DOHH2 (cell line): ENCODE data around the gene SRPX.

Source experiments
- CTCF ChIP-seq: fragments of 200-600 bp; sonication (generic); IDR thresholded peaks from one replicate; pipeline ENCODE4 v1.5.1; 2014; ENCODE audit warnings: antibody characterized with exemption, mild to moderate bottlenecking, low read depth, low read length; ENCODE audit not compliant: poor library complexity, severe bottlenecking
- EZH2phosphoT487 ChIP-seq: fragments of 200-600 bp; sonication (generic); IDR thresholded peaks from 2 replicates; pipeline ENCODE4 v1.6.1; 2017; ENCODE audit warnings: borderline replicate concordance, mild to moderate bottlenecking, antibody characterized with exemption, low read length, moderate library complexity, mixed read lengths

GRCh38 chrX:38111196-38111595 lies 109.5 kb downstream of the SRPX start:
- TF ChIP-seq CTCF (no peak), EZH2phosphoT487 (no peak)
